Loucy (cell line): ENCODE data around the gene ODC1.

Experiments used
- H2AFZ ChIP-seq: fragments of 200-600 bp; sonication (generic); 2 replicates; pipeline ENCODE4 v1.6.0; 2016; ENCODE audit warnings: antibody characterized with exemption, mild to moderate bottlenecking, low read length, moderate library complexity
- H3F3A ChIP-seq: fragments of 200-600 bp; 2 replicates; pipeline ENCODE4 v1.6.0; 2016; ENCODE audit warnings: antibody characterized with exemption, low read depth, mild to moderate bottlenecking
- H3K27me3 ChIP-seq: fragments of 200-600 bp; sonication (generic); 2 replicates; pipeline ENCODE4 v1.6.1; 2014; ENCODE audit warnings: low read length, mild to moderate bottlenecking; ENCODE audit not compliant: insufficient read depth, poor library complexity, severe bottlenecking
- H3K36me3 ChIP-seq: fragments of 200-600 bp; sonication (generic); 2 replicates; pipeline ENCODE4 v1.6.1; 2016; ENCODE audit warnings: low read length; ENCODE audit not compliant: insufficient read depth
- H3K4me1 ChIP-seq: fragments of 200-600 bp; sonication (generic); 2 replicates; pipeline ENCODE4 v1.5.1; 2014; ENCODE audit warnings: low read length, mild to moderate bottlenecking; ENCODE audit not compliant: insufficient read depth, poor library complexity, severe bottlenecking
- H3K4me2 ChIP-seq: fragments of 200-600 bp; sonication (generic); 2 replicates; pipeline ENCODE4 v1.6.0; 2014; ENCODE audit warnings: antibody characterized with exemption, low read length, low read depth, mild to moderate bottlenecking; ENCODE audit not compliant: poor library complexity, severe bottlenecking
- H3K4me3 ChIP-seq: fragments of 200-600 bp; sonication (generic); 2 replicates; pipeline ENCODE4 v1.5.1; 2014; ENCODE audit warnings: low read length, mild to moderate bottlenecking, mixed read lengths; ENCODE audit not compliant: poor library complexity, severe bottlenecking
- H3K79me2 ChIP-seq: fragments of 200-600 bp; sonication (generic); 2 replicates; pipeline ENCODE4 v1.6.1; 2014; ENCODE audit warnings: low read length; ENCODE audit not compliant: insufficient read depth
- H3K9ac ChIP-seq: fragments of 200-600 bp; sonication (generic); 2 replicates; pipeline ENCODE4 v1.6.0; 2014; ENCODE audit warnings: mild to moderate bottlenecking, low read depth, low read length, moderate library complexity; ENCODE audit not compliant: poor library complexity, severe bottlenecking
- H3K9me2 ChIP-seq: fragments of 200-600 bp; sonication (generic); replicated peaks from 2 replicates; pipeline ENCODE4 v1.6.1; 2016; ENCODE audit warnings: low read depth, low read length, mixed read lengths
- H3K9me3 ChIP-seq: fragments of 200-600 bp; sonication (generic); 2 replicates; pipeline ENCODE4 v1.6.1; 2014; ENCODE audit warnings: mild to moderate bottlenecking, antibody characterized with exemption, low read length, low read depth; ENCODE audit not compliant: insufficient read depth
- H4K20me1 ChIP-seq: fragments of 200-600 bp; sonication (generic); 2 replicates; pipeline ENCODE4 v1.6.0; 2014; ENCODE audit warnings: antibody characterized with exemption, low read length, mild to moderate bottlenecking; ENCODE audit not compliant: insufficient read depth, poor library complexity, severe bottlenecking
- EZH2phosphoT487 ChIP-seq: fragments of 200-600 bp; IDR thresholded peaks from 2 replicates; pipeline ENCODE4 v1.6.1; 2018; ENCODE audit warnings: antibody characterized with exemption, mild to moderate bottlenecking, moderate library complexity, borderline replicate concordance
- TF ChIP-seq, protein P1 (sequence below): fragments of 200-600 bp; sonication (generic); conservative IDR thresholded peaks from 2 replicates; pipeline ENCODE4 v1.5.1; 2014; ENCODE audit warnings: mild to moderate bottlenecking, antibody characterized with exemption, low read length

Gene ODC1

DNA sequence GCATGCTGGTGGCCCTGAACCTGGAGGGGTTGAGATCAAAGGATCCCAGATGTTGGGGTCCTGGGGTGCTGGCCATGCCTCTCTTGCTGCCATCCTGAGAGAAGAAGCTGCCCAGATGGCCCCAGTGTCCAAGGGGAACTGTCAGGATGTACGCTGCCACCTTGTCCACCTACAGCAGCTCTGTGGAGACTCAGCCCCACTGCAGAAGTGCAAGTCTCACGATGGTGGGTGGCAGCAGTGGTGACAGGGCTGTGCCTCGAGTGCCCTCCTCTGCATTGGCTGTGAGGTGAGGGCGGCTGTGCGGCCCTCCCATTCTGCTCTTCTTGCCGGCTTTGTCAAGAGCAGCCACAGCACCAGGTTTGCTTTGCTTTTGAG lies 24.7 kb downstream of the ODC1 start:
- H2AFZ ChIP-seq = no peak overlapping the region

DNA sequence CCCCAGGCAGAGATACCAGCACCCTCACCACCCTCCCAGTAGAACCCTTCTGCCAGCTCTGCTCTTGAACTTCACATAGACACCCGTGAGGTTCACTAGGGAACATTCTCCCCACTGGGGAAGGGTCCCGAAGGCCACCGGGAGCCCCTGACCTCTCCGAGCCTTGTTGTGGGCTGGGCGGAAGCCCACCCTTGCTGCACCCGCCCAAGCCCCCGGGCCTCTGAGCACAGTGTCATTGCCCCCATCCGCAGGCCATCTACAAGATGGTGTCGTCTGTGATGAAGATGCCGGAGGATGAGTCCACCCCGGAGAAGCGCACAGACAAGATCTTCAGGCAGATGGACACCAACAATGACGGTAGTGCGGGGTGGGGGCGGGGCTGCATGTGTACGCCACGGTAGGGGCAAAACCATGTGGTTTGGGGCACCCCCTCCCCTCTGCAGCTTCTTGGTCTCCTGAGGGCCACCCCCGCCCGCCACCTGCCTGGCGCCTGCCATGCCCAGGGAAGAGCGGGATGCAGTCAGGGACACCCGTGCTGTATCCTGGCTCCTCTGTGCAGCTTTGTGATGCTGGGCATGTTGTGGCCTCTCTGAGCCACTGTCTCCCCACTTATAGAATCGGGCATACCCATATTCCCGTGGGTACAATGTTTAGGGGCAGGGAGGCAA lies 25.3 kb downstream of the ODC1 start:
- Histone ChIP-seq H3K4me2 (no peak overlapping the region), H3K9me3 (no peaks in the 10 kb centered on the region), H3K27me3 (no peaks in the 10 kb centered on the region), H4K20me1 (no peaks in the 10 kb centered on the region), H3K4me1 (no peaks in the 10 kb centered on the region), H3K36me3 (peaks cover 63% of the 10 kb centered on the region; the same call in 1 of the 2 replicates), H3K4me3 (no peak overlapping the region), H3F3A (no peaks in the 10 kb centered on the region), H3K9ac (no peak overlapping the region), H3K9me2 (no peaks in the 10 kb centered on the region), H3K79me2 (no peaks in the 10 kb centered on the region), H2AFZ (no peak overlapping the region)
- no peak for TF ChIP-seq EZH2phosphoT487
- TF ChIP-seq, protein P1, sequence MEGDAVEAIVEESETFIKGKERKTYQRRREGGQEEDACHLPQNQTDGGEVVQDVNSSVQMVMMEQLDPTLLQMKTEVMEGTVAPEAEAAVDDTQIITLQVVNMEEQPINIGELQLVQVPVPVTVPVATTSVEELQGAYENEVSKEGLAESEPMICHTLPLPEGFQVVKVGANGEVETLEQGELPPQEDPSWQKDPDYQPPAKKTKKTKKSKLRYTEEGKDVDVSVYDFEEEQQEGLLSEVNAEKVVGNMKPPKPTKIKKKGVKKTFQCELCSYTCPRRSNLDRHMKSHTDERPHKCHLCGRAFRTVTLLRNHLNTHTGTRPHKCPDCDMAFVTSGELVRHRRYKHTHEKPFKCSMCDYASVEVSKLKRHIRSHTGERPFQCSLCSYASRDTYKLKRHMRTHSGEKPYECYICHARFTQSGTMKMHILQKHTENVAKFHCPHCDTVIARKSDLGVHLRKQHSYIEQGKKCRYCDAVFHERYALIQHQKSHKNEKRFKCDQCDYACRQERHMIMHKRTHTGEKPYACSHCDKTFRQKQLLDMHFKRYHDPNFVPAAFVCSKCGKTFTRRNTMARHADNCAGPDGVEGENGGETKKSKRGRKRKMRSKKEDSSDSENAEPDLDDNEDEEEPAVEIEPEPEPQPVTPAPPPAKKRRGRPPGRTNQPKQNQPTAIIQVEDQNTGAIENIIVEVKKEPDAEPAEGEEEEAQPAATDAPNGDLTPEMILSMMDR = no peak

More for the DNA sequence above, 24.7 kb downstream of the ODC1 start:
- no peaks in the 10 kb centered on the region for H4K20me1 ChIP-seq
- no peaks in the 10 kb centered on the region for H3K79me2 ChIP-seq
- H3K36me3 ChIP-seq = peaks cover 63% of the 10 kb centered on the region; the same call in 1 of the 2 replicates
- no peaks in the 10 kb centered on the region for H3K4me1 ChIP-seq
- no peaks in the 10 kb centered on the region for H3K27me3 ChIP-seq
- H3K4me3 ChIP-seq = no peak overlapping the region
- no peak overlapping the region for H3K4me2 ChIP-seq
- no peaks in the 10 kb centered on the region for H3F3A ChIP-seq
- no peaks in the 10 kb centered on the region for H3K9me2 ChIP-seq
- TF ChIP-seq, protein P1 = no peak
- no peak for TF ChIP-seq EZH2phosphoT487
- H3K9me3 ChIP-seq = no peaks in the 10 kb centered on the region
- no peak overlapping the region for H3K9ac ChIP-seq

DNA sequence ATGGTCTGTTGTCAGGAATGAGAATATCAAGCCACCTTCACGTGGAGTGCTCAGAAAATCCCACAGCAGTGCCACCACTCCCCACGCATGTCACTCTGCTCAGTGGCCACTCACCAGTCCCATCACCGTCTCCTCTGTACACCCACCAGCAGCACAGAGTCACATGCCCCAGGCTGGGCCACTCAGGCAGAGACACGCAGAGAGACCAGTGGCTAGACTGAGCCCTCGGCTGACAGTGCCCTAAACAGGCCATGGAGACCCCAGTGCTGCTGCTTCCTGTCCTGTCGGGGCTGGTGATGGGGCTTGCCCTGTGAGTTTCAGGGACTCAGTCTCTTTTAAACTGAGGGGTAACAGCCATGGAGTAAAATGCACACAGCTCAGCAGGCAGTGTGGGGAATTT lies 25.9 kb downstream of the ODC1 start:
- H3K9ac ChIP-seq = no peak overlapping the region
- H3K79me2 ChIP-seq = no peaks in the 10 kb centered on the region
- no peaks in the 10 kb centered on the region for H3F3A ChIP-seq
- H2AFZ ChIP-seq = no peak overlapping the region
- no peaks in the 10 kb centered on the region for H3K9me2 ChIP-seq
- H3K4me3 ChIP-seq = no peak overlapping the region
- TF ChIP-seq, protein P1 = no peak
- TF ChIP-seq EZH2phosphoT487 = no peak
- H3K36me3 ChIP-seq = peaks cover 63% of the 10 kb centered on the region; the same call in 1 of the 2 replicates
- no peaks in the 10 kb centered on the region for H4K20me1 ChIP-seq
- no peaks in the 10 kb centered on the region for H3K27me3 ChIP-seq
- H3K4me1 ChIP-seq = no peaks in the 10 kb centered on the region
- H3K4me2 ChIP-seq = no peak overlapping the region
- no peaks in the 10 kb centered on the region for H3K9me3 ChIP-seq
